CD8-positive, alpha-beta memory T cell (primary cell): ENCODE results near the gene SPATA9. TPM values are rescaled to one million over a fixed set of nuclear protein-coding genes. Genes with fewer than 3 reads are reported as not detected.

Experiments used
- CTCF ChIA-PET: fragments of 350-600 bp; sonication (Branson Sonifier 250); formaldehyde crosslinking; loops from one replicate; lab custom pipeline; 2021; ENCODE audit warnings: antibody characterized with exemption; lab: Charles Lee
- POLR2A ChIA-PET: fragments of 350-600 bp; sonication (Branson Sonifier 250); formaldehyde crosslinking; loops from one replicate; lab custom pipeline; 2021; ENCODE audit warnings: antibody characterized with exemption; lab: Charles Lee
- DNase-seq, 5 donors: peaks; one replicate each; pipeline versions ENCODE4 v3.0.0 to v3.0.0-alpha.2; 2020 to 2022; ENCODE audit warnings: mixed read lengths in 1 of 5
- H3K27ac ChIP-seq: one replicate; pipeline ENCODE4 v1.7.0; 2013; ENCODE audit warnings: low read depth, mild to moderate bottlenecking, low read length, moderate library complexity
- H3K27me3 ChIP-seq: 2 replicates; pipeline ENCODE4 v1.7.0; 2013; ENCODE audit warnings: low read length, mild to moderate bottlenecking; ENCODE audit not compliant: insufficient read depth, poor library complexity, severe bottlenecking
- H3K36me3 ChIP-seq: 2 replicates; pipeline ENCODE4 v1.7.0; 2013; ENCODE audit warnings: mild to moderate bottlenecking, low read length, moderate library complexity; ENCODE audit not compliant: insufficient read depth
- H3K4me1 ChIP-seq: 2 replicates; pipeline ENCODE4 v1.7.0; 2013; ENCODE audit warnings: mild to moderate bottlenecking, low read length, moderate library complexity; ENCODE audit not compliant: insufficient read depth
- H3K4me3 ChIP-seq: 2 replicates; pipeline ENCODE4 v1.7.0; 2013; ENCODE audit warnings: mild to moderate bottlenecking, low read length
- H3K9me3 ChIP-seq: 2 replicates; pipeline ENCODE4 v1.7.0; 2013; ENCODE audit warnings: mild to moderate bottlenecking, low read length
- H3K27ac Mint-ChIP-seq, 8 donors: one replicate each; pipeline ENCODE4 v1.8.0; 2020 to 2021; ENCODE audit warnings: mixed read lengths in 8 of 8, mild to moderate bottlenecking in 6 of 8, inconsistent platforms in 3 of 8, moderate library complexity in 3 of 8
- H3K27me3 Mint-ChIP-seq, 2 donors: one replicate each; pipeline ENCODE4 v1.8.0; 2020 to 2021; ENCODE audit warnings: mixed read lengths in 2 of 2, mild to moderate bottlenecking in 1 of 2, moderate library complexity in 1 of 2
- H3K36me3 Mint-ChIP-seq, 3 donors: one replicate each; pipeline ENCODE4 v1.8.0; 2020 to 2021; ENCODE audit warnings: mixed read lengths in 3 of 3, inconsistent platforms in 1 of 3, mild to moderate bottlenecking in 1 of 3
- H3K4me1 Mint-ChIP-seq, 3 donors: one replicate each; pipeline ENCODE4 v1.8.0; 2020 to 2021; ENCODE audit warnings: mixed read lengths in 3 of 3, inconsistent platforms in 1 of 3, mild to moderate bottlenecking in 1 of 3
- H3K4me3 Mint-ChIP-seq, 7 donors: one replicate each; pipeline ENCODE4 v1.8.0; 2020 to 2021; ENCODE audit warnings: mixed read lengths in 7 of 7, mild to moderate bottlenecking in 6 of 7, moderate library complexity in 4 of 7, inconsistent platforms in 2 of 7
- H3K9me3 Mint-ChIP-seq, 5 donors: one replicate each; pipeline ENCODE4 v1.8.0; 2020 to 2022; ENCODE audit warnings: mixed read lengths in 5 of 5, mild to moderate bottlenecking in 3 of 5, moderate library complexity in 2 of 5, inconsistent platforms in 1 of 5
- polyA plus RNA-seq: library from polyadenylated mRNA; unstranded; fragments of 300-500 nt; fragmentation: Illumina TruSeq; gene quantifications from one replicate; pipeline ENCODE4 v1.2.3, GENCODE V29; 2021
- total RNA-seq, 2 experiments: library from RNA; stranded (reverse); gene quantifications; one replicate each; pipeline ENCODE4 v1.2.3, GENCODE V29; 2021

Gene SPATA9
- total and polyA plus RNA-seq, 3 experiments from 2014 or later, result not detected

DNA sequence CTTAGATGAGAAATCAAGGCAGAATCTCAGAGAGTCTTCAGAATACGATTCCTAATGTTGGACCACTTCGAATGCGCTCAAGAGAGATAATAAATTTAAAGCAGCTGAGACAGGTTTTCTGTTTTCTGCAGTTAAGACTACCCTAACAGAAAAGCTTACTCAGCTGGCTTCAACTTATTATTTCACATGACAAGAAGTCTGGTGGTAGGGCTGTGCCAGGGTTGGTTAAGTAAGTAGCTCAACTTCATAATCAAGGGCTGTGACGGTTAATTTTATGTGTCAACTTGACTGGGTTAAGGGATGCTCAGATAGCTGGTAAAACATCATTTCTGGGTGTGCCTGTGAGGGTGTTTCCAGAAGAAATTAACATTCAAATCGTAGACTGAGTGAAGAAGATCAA lies 59.1 kb downstream of the SPATA9 start:
- Histone ChIP-seq H3K4me1 (peaks cover 34% of the 10 kb centered on the region), H3K27me3 (no peaks in the 10 kb centered on the region), H3K27ac (no peak overlapping the region), H3K4me3 (no peak overlapping the region), H3K9me3 (no peaks in the 10 kb centered on the region), H3K36me3 (no peaks in the 10 kb centered on the region)
- CTCF ChIA-PET, result interaction anchor here (1.1 to 1.9 kb wide), 2 partner anchors 21 to 23 kb away, joined by 4 to 14 read pairs; partner anchors contain the start of gene RFESD
- no peak for DNase-seq
- Mint-ChIP-seq H3K4me1 (peaks cover 32 to 48% (median 42%) of the 10 kb centered on the region in 3 donors), H3K4me3 (peak overlapping the region in 1 of 7 donors; percentile 16), H3K36me3 (peaks cover 0 to 4% (median 0%) of the 10 kb centered on the region in 3 donors), H3K27me3 (peaks cover under 1% of the 10 kb centered on the region in 2 donors), H3K9me3 (no peaks in the 10 kb centered on the region), H3K27ac (peak overlapping the region in 4 of 8 donors; percentile 21 to 82 (median 48))
- POLR2A ChIA-PET, result no interaction called here

DNA sequence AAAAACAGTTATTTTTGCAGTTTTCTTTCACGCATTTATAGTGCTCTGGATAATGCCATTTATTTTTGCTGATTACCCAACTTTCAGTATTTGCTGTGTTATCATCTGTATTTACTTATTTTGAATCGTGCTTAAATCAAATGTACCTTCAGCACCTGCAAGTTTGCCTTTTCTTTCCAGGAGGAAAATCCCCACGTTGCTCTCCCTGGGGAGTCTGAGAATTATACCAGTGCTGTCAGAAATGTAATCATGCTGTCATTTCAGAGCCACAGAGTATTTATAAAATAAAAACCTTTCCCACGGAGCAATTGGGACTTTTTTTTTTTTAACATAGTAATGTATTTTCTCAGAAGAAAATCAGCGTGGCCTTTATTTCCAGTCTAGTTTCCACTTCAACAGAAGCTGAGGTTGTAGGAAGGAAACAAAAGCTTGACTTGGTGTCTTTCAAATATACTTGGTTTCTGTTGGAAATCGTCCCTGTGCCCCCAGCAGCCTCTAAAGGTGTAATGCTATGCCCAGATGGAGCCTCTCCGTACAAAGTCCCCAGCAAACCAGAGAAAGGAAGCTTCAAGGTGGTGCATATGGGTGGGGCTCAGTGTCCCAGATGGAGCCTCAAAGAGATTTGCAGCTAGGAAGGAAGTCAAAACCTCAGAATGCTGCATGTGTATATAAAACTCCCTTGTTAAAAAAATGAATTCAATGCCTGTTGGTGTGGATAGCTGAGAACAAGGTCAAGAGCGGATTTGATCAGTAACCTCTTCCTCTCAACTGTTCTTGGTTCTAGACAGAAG lies 60.8 kb downstream of the SPATA9 start:
- H3K27me3 Mint-ChIP-seq, result peaks cover 2 to 4% of the 10 kb centered on the region in 2 donors
- peak overlapping the region; percentile 19 for H3K27ac ChIP-seq
- no peaks in the 10 kb centered on the region for H3K36me3 ChIP-seq
- ChIA-PET CTCF (interaction anchor here (1.0 to 1.9 kb wide), 6 partner anchors 9 to 160 kb away, joined by 3 to 14 read pairs (median 6); partner anchors contain the start of gene RFESD), POLR2A (interaction anchor here (0.6 to 1.8 kb wide), 9 partner anchors 10 to 252 kb away, joined by 3 to 9 read pairs (median 4); partner anchors contain the start of genes ARSK, RFESD and SKIC3)
- H3K9me3 ChIP-seq, result no peaks in the 10 kb centered on the region
- no peaks in the 10 kb centered on the region for H3K27me3 ChIP-seq
- H3K9me3 Mint-ChIP-seq, result no peaks in the 10 kb centered on the region
- H3K4me1 Mint-ChIP-seq, result peaks cover 39 to 60% (median 50%) of the 10 kb centered on the region in 3 donors
- H3K4me1 ChIP-seq, result peaks cover 35% of the 10 kb centered on the region
- peak in 3 of 5 donors; percentile 30 to 60 (median 59) for DNase-seq
- peak overlapping the region; percentile 55 for H3K4me3 ChIP-seq
- peak overlapping the region; percentile 35 to 97 (median 82) for H3K27ac Mint-ChIP-seq
- peaks cover 0 to 4% (median 0%) of the 10 kb centered on the region in 3 donors for H3K36me3 Mint-ChIP-seq
- peak overlapping the region; percentile 84 to 93 (median 88) for H3K4me3 Mint-ChIP-seq

DNA sequence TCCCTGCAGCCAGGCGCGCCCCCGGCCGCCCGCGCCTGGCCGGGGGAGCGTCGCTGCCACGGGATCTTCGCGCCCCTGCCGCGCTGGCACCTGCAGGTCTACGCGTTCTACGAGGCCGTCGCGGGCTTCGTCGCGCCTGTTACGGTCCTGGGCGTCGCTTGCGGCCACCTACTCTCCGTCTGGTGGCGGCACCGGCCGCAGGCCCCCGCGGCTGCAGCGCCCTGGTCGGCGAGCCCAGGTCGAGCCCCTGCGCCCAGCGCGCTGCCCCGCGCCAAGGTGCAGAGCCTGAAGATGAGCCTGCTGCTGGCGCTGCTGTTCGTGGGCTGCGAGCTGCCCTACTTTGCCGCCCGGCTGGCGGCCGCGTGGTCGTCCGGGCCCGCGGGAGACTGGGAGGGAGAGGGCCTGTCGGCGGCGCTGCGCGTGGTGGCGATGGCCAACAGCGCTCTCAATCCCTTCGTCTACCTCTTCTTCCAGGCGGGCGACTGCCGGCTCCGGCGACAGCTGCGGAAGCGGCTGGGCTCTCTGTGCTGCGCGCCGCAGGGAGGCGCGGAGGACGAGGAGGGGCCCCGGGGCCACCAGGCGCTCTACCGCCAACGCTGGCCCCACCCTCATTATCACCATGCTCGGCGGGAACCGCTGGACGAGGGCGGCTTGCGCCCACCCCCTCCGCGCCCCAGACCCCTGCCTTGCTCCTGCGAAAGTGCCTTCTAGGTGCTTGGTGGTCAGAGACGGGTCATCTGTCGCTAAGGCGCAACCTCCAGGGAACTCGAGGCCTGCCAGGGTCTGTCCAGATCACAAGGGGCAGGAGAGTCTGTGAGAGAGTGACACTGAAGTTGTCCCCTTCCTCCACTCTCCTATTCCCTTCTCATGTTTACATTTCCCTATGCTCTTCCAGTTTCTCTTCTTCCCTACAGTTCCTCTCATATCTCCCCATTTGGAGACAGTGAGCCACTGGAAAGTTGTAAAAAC lies 61.6 kb downstream of the SPATA9 start:
- ChIA-PET POLR2A (interaction anchor here (1.5 to 1.8 kb wide), 2 partner anchors 26 to 66 kb away, joined by 4 to 6 read pairs; partner anchors contain the start of genes ARSK, RFESD and SKIC3), CTCF (interaction anchor here (1.3 to 1.9 kb wide), 2 partner anchors 10 to 65 kb away, joined by 3 to 9 read pairs; no protein-coding TSS in a partner anchor)
- no peaks in the 10 kb centered on the region for H3K9me3 Mint-ChIP-seq
- Histone ChIP-seq H3K27me3 (no peaks in the 10 kb centered on the region), H3K9me3 (no peaks in the 10 kb centered on the region), H3K4me1 (peaks cover 35% of the 10 kb centered on the region), H3K4me3 (peak overlapping the region; percentile 55), H3K27ac (peak overlapping the region; percentile 19), H3K36me3 (no peaks in the 10 kb centered on the region)
- H3K4me3 Mint-ChIP-seq, result peak overlapping the region; percentile 84 to 93 (median 88)
- DNase-seq, result peak; percentile 21 to 54 (median 43)
- H3K4me1 Mint-ChIP-seq, result peaks cover 41 to 68% (median 54%) of the 10 kb centered on the region in 3 donors
- peaks cover 2 to 4% of the 10 kb centered on the region in 2 donors for H3K27me3 Mint-ChIP-seq
- peak overlapping the region in 7 of 8 donors; percentile 63 to 97 (median 83) for H3K27ac Mint-ChIP-seq
- H3K36me3 Mint-ChIP-seq, result peaks cover 0 to 4% (median 0%) of the 10 kb centered on the region in 3 donors

DNA sequence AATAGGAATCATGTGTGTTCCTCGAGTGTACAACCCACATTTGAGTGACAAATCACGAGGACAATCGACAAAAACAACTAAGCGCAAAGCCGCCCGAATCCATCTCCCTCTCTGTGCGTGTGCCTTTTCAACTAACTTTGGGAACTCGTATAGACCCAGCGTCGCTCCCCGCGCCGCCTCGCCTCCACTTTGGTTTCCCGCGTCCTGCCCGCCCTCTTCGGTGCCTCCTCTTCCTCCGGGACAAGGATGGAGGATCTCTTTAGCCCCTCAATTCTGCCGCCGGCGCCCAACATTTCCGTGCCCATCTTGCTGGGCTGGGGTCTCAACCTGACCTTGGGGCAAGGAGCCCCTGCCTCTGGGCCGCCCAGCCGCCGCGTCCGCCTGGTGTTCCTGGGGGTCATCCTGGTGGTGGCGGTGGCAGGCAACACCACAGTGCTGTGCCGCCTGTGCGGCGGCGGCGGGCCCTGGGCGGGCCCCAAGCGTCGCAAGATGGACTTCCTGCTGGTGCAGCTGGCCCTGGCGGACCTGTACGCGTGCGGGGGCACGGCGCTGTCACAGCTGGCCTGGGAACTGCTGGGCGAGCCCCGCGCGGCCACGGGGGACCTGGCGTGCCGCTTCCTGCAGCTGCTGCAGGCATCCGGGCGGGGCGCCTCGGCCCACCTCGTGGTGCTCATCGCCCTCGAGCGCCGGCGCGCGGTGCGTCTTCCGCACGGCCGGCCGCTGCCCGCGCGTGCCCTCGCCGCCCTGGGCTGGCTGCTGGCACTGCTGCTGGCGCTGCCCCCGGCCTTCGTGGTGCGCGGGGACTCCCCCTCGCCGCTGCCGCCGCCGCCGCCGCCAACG lies 62.5 kb downstream of the SPATA9 start, which contains the start of gene GPR150:
TSS of gene GPR150 (plus strand) at position 58 of the 840 bp plus-strand sequence. CDS start at position 247, 189 bp downstream.
- peak within 1 kb of the TSS; percentile 72 for H3K4me3 ChIP-seq
- H3K27ac ChIP-seq, result peak within 1 kb of the TSS; percentile 19
- H3K4me1 Mint-ChIP-seq, result peaks cover 41 to 73% (median 57%) of the 10 kb centered on the region in 3 donors
- peaks cover 0 to 4% (median 2%) of the 10 kb centered on the region in 3 donors for H3K36me3 Mint-ChIP-seq
- no peaks in the 10 kb centered on the region for H3K9me3 ChIP-seq
- H3K36me3 ChIP-seq, result no peaks in the 10 kb centered on the region
- DNase-seq, result peak; percentile 50 to 69 (median 58)
- H3K27me3 Mint-ChIP-seq, result peaks cover 2 to 4% of the 10 kb centered on the region in 2 donors
- ChIA-PET POLR2A (interaction anchor here (1.8 kb wide), 1 partner anchor 26 kb away, joined by 4 read pairs; the partner anchor contains the start of gene RFESD), CTCF (interaction anchor here (0.6 to 1.3 kb wide), 2 partner anchors 12 to 64 kb away, joined by 3 read pairs; no protein-coding TSS in a partner anchor)
- H3K4me3 Mint-ChIP-seq, result peak within 1 kb of the TSS; percentile 84 to 95 (median 92)
- H3K9me3 Mint-ChIP-seq, result no peaks in the 10 kb centered on the region
- H3K4me1 ChIP-seq, result peaks cover 35% of the 10 kb centered on the region
- H3K27ac Mint-ChIP-seq, result peak within 1 kb of the TSS; percentile 21 to 89 (median 76)
- no peaks in the 10 kb centered on the region for H3K27me3 ChIP-seq

DNA sequence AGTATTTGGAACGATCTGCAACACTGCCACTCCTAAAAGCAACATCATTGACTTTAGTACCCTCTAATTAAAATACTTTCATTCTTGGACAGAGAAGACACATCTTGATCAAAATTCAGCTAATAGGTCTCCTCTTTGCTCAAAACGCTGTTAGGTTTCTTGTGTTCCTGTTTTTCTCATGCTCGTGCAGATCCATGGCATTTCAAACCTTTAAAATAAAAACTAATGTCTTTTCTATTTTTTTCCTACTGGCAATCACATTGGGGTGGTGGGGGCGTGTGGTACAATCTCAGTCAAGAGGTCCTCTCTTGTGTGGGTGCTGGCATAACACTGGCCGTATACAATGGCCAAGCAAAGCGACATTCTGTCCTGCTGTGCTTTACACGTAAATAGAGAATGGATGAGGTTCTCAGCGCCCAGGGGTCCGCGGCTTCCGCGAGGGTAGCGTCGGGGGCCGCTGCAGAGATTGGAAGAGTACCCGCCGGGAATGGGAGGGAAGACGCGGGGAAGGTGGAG lies 63.2 kb downstream of the SPATA9 start:
- H3K27me3 ChIP-seq, result no peaks in the 10 kb centered on the region
- no peaks in the 10 kb centered on the region for H3K36me3 ChIP-seq
- peak overlapping the region; percentile 72 for H3K4me3 ChIP-seq
- Mint-ChIP-seq H3K4me3 (peak overlapping the region; percentile 84 to 95 (median 92)), H3K9me3 (no peaks in the 10 kb centered on the region), H3K36me3 (peaks cover 4% of the 10 kb centered on the region in 3 donors), H3K27ac (peak overlapping the region; percentile 3 to 89 (median 76)), H3K4me1 (peaks cover 44 to 77% (median 57%) of the 10 kb centered on the region in 3 donors), H3K27me3 (peaks cover 2 to 4% of the 10 kb centered on the region in 2 donors)
- peaks cover 35% of the 10 kb centered on the region for H3K4me1 ChIP-seq
- H3K9me3 ChIP-seq, result no peaks in the 10 kb centered on the region
- DNase-seq, result peak in 1 of 5 donors; percentile 3
- H3K27ac ChIP-seq, result no peak overlapping the region
- ChIA-PET CTCF (no interaction called here), POLR2A (no interaction called here)

DNA sequence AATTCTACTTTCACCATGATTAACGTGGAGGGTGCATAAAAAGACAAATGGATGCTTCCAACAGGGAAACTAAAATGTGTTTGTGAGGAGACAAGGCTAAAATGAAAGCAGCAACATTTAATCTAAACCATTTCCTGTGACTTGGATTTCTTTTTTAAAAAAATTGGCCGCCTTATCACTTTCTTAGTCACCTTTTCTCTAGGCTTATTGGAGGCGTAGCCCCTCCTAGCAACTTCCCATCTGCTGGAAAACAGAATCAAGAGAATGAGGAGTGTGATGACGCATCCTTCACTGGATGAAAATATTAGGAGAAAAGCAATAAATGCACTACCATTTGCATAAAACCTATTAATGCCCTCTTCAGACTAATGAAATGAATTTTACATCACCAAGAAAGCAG lies 63.7 kb downstream of the SPATA9 start:
- H3K4me1 Mint-ChIP-seq, result peaks cover 44 to 72% (median 57%) of the 10 kb centered on the region in 3 donors
- H3K27me3 Mint-ChIP-seq, result peaks cover 2 to 4% of the 10 kb centered on the region in 2 donors
- CTCF ChIA-PET, result no interaction called here
- peaks cover 4 to 5% (median 4%) of the 10 kb centered on the region in 3 donors for H3K36me3 Mint-ChIP-seq
- peak overlapping the region; percentile 72 for H3K4me3 ChIP-seq
- POLR2A ChIA-PET, result no interaction called here
- H3K4me3 Mint-ChIP-seq, result peak overlapping the region; percentile 84 to 95 (median 92)
- peak overlapping the region in 5 of 8 donors; percentile 21 to 89 (median 63) for H3K27ac Mint-ChIP-seq
- H3K36me3 ChIP-seq, result no peaks in the 10 kb centered on the region
- no peaks in the 10 kb centered on the region for H3K9me3 ChIP-seq
- no peaks in the 10 kb centered on the region for H3K27me3 ChIP-seq
- no peak for DNase-seq
- no peaks in the 10 kb centered on the region for H3K9me3 Mint-ChIP-seq
- H3K27ac ChIP-seq, result no peak overlapping the region
- peaks cover 35% of the 10 kb centered on the region for H3K4me1 ChIP-seq
